SKM-1 (cell line): ENCODE results near the gene PRB2.
"Not testable (repeated sequence)": the region's sequence is repeated elsewhere in the genome, so short reads cannot be mapped to it uniquely, and the experiment has no call there.

Source experiments
- DNase-seq: peaks from one replicate; lab custom pipeline; 2025; ENCODE audit not compliant: unreplicated experiment; lab: John Stamatoyannopoulos, UW

The PRB2 gene

DNA sequence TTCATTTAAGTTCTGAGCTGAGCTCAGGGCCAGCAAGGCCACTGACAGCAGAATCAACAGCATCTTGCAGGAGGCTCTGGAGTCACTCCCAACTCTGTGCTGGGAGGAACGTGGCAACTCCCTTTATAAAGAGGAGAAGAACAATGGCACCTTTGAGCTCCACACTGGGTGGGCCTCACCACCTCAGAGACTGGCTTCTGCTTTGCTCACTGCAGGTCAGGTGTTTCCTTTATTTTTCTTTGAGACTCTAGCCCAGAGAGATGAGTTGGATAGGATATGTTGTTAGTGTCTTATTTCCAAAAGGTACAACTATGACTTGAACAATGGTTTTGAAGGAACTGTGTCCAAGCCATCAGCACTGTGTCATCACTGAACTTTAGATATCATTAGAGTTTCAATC lies at the start of gene PRB2:
Gene PRB2 (minus strand): TSS at position 101 of the 400 bp plus-strand sequence. CDS start 38 bp downstream, at position 63.
- DNase-seq, result not testable (repeated sequence)

GRCh38 chr12:11437966-11438365 lies 42.6 kb upstream of the PRB2 start:
- no peak for DNase-seq

GRCh38 chr12:11433664-11434063 lies 38.3 kb upstream of the PRB2 start:
- no peak for DNase-seq

- no peak for DNase-seq
Measured at GRCh38 chr12:11431486-11431885, 36.1 kb upstream of the PRB2 start.

- DNase-seq, result no peak
Measured at GRCh38 chr12:11427341-11427740, 32.0 kb upstream of the PRB2 start.

DNA sequence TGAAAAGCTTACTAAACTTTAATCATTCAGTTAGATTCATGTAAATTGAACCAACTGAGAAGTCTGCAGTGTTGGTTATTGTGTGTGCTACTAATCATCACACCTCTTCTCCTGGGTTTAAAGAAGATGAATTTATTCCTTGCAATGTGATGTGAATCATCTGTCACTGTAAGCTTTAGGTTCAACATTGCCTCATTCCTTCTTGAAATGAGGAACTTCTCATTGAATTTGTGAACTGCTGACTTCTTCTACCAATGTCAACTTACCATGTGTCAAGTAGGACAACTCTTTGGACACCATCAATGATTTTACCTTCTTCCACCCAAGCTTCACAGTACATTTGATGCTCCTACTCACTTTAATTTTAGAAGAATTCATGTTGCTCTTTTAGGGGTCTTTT lies 17.4 kb upstream of the PRB2 start:
- DNase-seq, result no peak

DNA sequence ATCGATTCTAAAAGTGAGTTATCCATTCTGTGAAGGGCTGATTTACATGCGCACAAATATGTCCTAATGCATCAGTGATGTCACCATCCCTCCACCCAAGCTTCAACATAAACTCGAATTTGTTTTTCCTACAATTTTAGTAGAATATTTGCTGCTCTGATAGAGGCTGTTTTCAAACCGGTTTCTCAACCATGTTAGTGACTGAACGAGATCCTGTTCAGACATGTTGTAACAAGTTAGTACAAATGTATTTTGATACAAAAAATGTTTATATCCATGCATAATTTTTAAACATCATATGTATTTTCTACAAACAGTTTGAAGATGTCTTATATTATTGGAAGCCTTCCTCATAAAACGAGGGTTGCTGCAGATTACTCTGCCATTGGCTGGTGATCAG lies 12.7 kb upstream of the PRB2 start:
- no peak for DNase-seq

- no peak for DNase-seq
Measured at GRCh38 chr12:11397366-11397765, 2.0 kb upstream of the PRB2 start.

DNA sequence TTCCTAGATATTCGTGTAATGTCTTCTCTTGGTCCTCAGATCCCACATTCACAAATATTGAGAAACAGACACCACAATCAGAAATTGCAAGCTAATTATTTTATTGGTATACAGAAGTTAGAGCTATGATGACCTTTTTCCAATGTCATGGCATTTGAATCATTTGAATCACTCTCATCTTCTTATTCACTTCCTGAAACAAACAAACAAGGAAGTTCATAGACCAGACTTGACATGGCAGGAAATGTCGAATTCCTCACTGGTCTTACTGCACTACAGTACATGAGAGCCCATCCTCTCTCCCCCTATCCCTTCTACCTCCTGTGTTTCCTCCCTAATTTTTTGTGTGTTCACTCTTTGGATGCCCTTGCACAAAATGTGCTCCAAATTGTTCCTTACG lies 3.9 kb downstream of the PRB2 start:
- not testable (repeated sequence) for DNase-seq

DNA sequence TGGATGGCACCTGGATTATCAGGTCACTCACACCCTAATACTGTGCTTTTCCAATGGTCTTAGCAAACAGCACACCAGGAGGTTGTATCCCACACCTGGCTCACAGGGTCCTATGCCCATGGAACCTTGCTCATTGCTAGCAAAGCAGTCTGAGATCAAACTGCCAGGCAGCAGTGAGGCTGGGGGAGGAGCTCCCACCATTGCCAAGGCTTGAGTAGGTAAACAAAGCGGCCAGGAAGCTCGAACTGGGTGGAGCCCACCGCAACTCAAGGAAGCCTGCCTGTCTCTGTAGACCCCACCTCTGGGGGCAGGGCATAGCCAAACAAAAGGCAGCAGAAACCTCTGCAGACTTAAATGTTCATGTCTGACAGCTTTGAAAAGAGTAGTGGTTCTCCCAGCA lies 17.9 kb downstream of the PRB2 start:
- not testable (repeated sequence) for DNase-seq

DNA sequence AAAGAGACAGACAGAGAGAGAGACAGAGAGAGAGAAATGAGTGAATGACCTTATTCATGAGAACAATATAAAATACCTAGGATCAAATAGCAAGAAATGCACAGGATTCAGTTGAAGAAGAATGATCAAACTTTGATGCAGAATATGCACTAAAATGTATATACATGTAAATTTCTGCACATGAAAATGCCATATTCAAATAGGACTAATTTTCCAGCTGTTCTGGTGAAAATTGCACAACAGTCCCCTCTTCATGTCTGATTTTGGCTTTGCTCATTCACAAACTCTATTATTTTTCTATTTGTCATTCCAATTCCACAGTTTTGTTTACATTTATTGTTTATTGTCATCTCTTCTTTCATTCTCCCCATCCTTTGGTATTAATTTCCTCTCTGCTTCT lies 34.2 kb downstream of the PRB2 start:
- DNase-seq, result no peak

GRCh38 chr12:11360205-11360883 lies 35.0 kb downstream of the PRB2 start:
- not testable (repeated sequence) for DNase-seq

GRCh38 chr12:11351736-11352135 lies 43.6 kb downstream of the PRB2 start:
- DNase-seq, result not testable (repeated sequence)

DNA sequence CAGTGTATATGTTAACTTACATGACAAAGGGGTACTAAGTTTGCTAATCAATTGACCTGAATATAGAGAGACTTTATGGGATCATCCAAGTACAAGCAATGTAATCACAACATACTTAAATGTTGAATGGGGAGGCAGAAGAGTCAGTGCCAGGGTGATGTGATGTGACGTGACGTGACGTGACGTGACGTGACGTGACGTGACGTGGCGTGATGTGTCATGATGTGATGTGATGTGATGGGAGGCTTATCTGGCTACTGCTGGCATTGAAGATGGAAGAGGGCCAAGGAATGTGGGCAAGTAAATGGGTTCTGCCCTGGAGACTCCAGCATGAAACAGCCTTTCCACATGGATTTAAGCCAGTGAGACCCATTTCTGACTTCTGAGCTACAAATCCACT lies 46.9 kb downstream of the PRB2 start:
- no peak for DNase-seq

DNA sequence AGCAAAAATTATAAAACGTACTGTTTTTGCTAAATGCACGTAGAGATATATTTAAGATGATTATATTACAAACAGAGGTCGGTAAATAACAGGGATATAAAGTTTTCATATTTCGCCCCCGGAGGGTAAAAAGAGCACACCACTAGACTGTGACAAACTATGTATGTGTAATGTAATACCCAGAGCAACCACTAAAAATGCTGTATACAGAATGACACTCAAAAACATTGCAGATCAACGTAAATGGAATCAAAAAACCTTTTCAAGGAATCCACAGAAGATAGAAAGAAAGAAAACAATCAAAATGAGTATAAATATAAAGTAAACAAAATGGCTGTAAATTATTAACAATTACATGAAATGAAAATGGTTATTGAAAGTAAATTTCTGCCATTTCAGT lies 47.6 kb downstream of the PRB2 start:
- no peak for DNase-seq

- no peak for DNase-seq
Measured at GRCh38 chr12:11344500-11344899, 50.9 kb downstream of the PRB2 start.
